Measurements from ENCODE around the gene KIF26B.

Gene KIF26B

GRCh38 chr1:245520611-245521010 lies 365.8 kb downstream of the KIF26B start:
- DNase-seq: peak; percentile 72
- in situ Hi-C loops (cut with HindIII; ENCODE audit: low pct_ligation_motif_present, low pct_unique_long_range_greater_than_20kb, low sequenced_read_pairs): loop anchor here (25.0 kb wide), 1 partner anchor 358 kb away; the partner anchor contains the start of gene KIF26B

- in situ Hi-C loops (cut with HindIII; ENCODE audit: low pct_ligation_motif_present, low pct_unique_long_range_greater_than_20kb, low sequenced_read_pairs): no loop called here
Measured at GRCh38 chr1:245526141-245526540, 371.4 kb downstream of the KIF26B start.

GRCh38 chr1:245528258-245528635 lies 373.5 kb downstream of the KIF26B start:
- in situ Hi-C loops (cut with HindIII; ENCODE audit: low pct_ligation_motif_present, low pct_unique_long_range_greater_than_20kb, low sequenced_read_pairs): no loop called here

More at GRCh38 chr1:245526141-245526540, 371.4 kb downstream of the KIF26B start:
- DNase-seq: no peak

GRCh38 chr1:245530937-245531336 lies 376.2 kb downstream of the KIF26B start:
- in situ Hi-C loops (cut with HindIII; ENCODE audit: low pct_ligation_motif_present, low pct_unique_long_range_greater_than_20kb, low sequenced_read_pairs): no loop called here
- DNase-seq: no peak

More at GRCh38 chr1:245528258-245528635, 373.5 kb downstream of the KIF26B start:
- no peak for DNase-seq

- no peak for DNase-seq
- in situ Hi-C loops (cut with HindIII; ENCODE audit: low pct_ligation_motif_present, low pct_unique_long_range_greater_than_20kb, low sequenced_read_pairs): no loop called here
Measured at GRCh38 chr1:245537992-245538391, 383.2 kb downstream of the KIF26B start.

GRCh38 chr1:245538671-245539070 lies 383.9 kb downstream of the KIF26B start:
- no peak for DNase-seq
- in situ Hi-C loops (cut with HindIII; ENCODE audit: low pct_ligation_motif_present, low pct_unique_long_range_greater_than_20kb, low sequenced_read_pairs): no loop called here

GRCh38 chr1:245541369-245541768 lies 386.6 kb downstream of the KIF26B start:
- in situ Hi-C loops (cut with HindIII; ENCODE audit: low pct_ligation_motif_present, low pct_unique_long_range_greater_than_20kb, low sequenced_read_pairs): no loop called here
- DNase-seq: no peak

- DNase-seq: no peak
- in situ Hi-C loops (cut with HindIII; ENCODE audit: low pct_ligation_motif_present, low pct_unique_long_range_greater_than_20kb, low sequenced_read_pairs): no loop called here
Measured at GRCh38 chr1:245542365-245542764, 387.6 kb downstream of the KIF26B start.

- in situ Hi-C loops (cut with HindIII; ENCODE audit: low pct_ligation_motif_present, low pct_unique_long_range_greater_than_20kb, low sequenced_read_pairs): no loop called here
Measured at GRCh38 chr1:245544236-245544635, 389.5 kb downstream of the KIF26B start.

GRCh38 chr1:245546875-245547274 lies 392.1 kb downstream of the KIF26B start:
- in situ Hi-C loops (cut with HindIII; ENCODE audit: low pct_ligation_motif_present, low pct_unique_long_range_greater_than_20kb, low sequenced_read_pairs): no loop called here

More at GRCh38 chr1:245544236-245544635, 389.5 kb downstream of the KIF26B start:
- no peak for DNase-seq

GRCh38 chr1:245549996-245550719 lies 395.4 kb downstream of the KIF26B start:
- in situ Hi-C loops (cut with HindIII; ENCODE audit: low pct_ligation_motif_present, low pct_unique_long_range_greater_than_20kb, low sequenced_read_pairs): no loop called here
- DNase-seq: no peak

More at GRCh38 chr1:245546875-245547274, 392.1 kb downstream of the KIF26B start:
- no peak for DNase-seq

- in situ Hi-C loops (cut with HindIII; ENCODE audit: low pct_ligation_motif_present, low pct_unique_long_range_greater_than_20kb, low sequenced_read_pairs): no loop called here
- no peak for DNase-seq
Measured at GRCh38 chr1:245550720-245551043, 395.9 kb downstream of the KIF26B start.

- in situ Hi-C loops (cut with HindIII; ENCODE audit: low pct_ligation_motif_present, low pct_unique_long_range_greater_than_20kb, low sequenced_read_pairs): no loop called here
- no peak for DNase-seq
Measured at GRCh38 chr1:245551536-245551935, 396.8 kb downstream of the KIF26B start.

GRCh38 chr1:245552331-245552730 lies 397.5 kb downstream of the KIF26B start:
- DNase-seq: no peak
- in situ Hi-C loops (cut with HindIII; ENCODE audit: low pct_ligation_motif_present, low pct_unique_long_range_greater_than_20kb, low sequenced_read_pairs): no loop called here

GRCh38 chr1:245556057-245556456 lies 401.3 kb downstream of the KIF26B start:
- in situ Hi-C loops (cut with HindIII; ENCODE audit: low pct_ligation_motif_present, low pct_unique_long_range_greater_than_20kb, low sequenced_read_pairs): no loop called here
- DNase-seq: no peak

GRCh38 chr1:245558069-245558468 lies 403.3 kb downstream of the KIF26B start:
- in situ Hi-C loops (cut with HindIII; ENCODE audit: low pct_ligation_motif_present, low pct_unique_long_range_greater_than_20kb, low sequenced_read_pairs): no loop called here
- DNase-seq: no peak

GRCh38 chr1:245560316-245560859 lies 405.6 kb downstream of the KIF26B start:
- no peak for DNase-seq
- in situ Hi-C loops (cut with HindIII; ENCODE audit: low pct_ligation_motif_present, low pct_unique_long_range_greater_than_20kb, low sequenced_read_pairs): no loop called here

- DNase-seq: no peak
- in situ Hi-C loops (cut with HindIII; ENCODE audit: low pct_ligation_motif_present, low pct_unique_long_range_greater_than_20kb, low sequenced_read_pairs): no loop called here
Measured at GRCh38 chr1:245561665-245562234, 407.0 kb downstream of the KIF26B start.

- in situ Hi-C loops (cut with HindIII; ENCODE audit: low pct_ligation_motif_present, low pct_unique_long_range_greater_than_20kb, low sequenced_read_pairs): no loop called here
- no peak for DNase-seq
Measured at GRCh38 chr1:245566134-245566533, 411.3 kb downstream of the KIF26B start.

GRCh38 chr1:245566952-245567351 lies 412.2 kb downstream of the KIF26B start:
- in situ Hi-C loops (cut with HindIII; ENCODE audit: low pct_ligation_motif_present, low pct_unique_long_range_greater_than_20kb, low sequenced_read_pairs): no loop called here
- no peak for DNase-seq
